ENCODE data around the gene IPO11.

IPO11 gene

GRCh38 chr5:62578540-62578939 is 166.0 kb downstream of the IPO11 start, which contains the start of gene LRRC70:
Gene LRRC70 (plus strand): TSS chr5:62578819. CDS start chr5:62579439, 620 bp downstream.
- no peak for DNase-seq (ENCODE audit: extremely low read depth, low read depth)
- no peak for TF ChIP-seq CTCF (IDR thresholded peaks at IDR 0.05; ENCODE audit: low read depth, low read length)

- no peak for DNase-seq (ENCODE audit: extremely low read depth, low read depth)
- no peak for TF ChIP-seq CTCF (IDR thresholded peaks at IDR 0.05; ENCODE audit: low read depth, low read length)
These were observed 167.2 kb downstream of the IPO11 start for GRCh38 chr5:62579761-62580160.

- no peak for DNase-seq (ENCODE audit: extremely low read depth, low read depth)
- no peak for TF ChIP-seq CTCF (IDR thresholded peaks at IDR 0.05; ENCODE audit: low read depth, low read length)
These were observed 169.5 kb downstream of the IPO11 start for GRCh38 chr5:62581836-62582597.

- no peak for DNase-seq (ENCODE audit: extremely low read depth, low read depth)
- TF ChIP-seq CTCF (IDR thresholded peaks at IDR 0.05; ENCODE audit: low read depth, low read length) = no peak
These were observed 171.8 kb downstream of the IPO11 start for GRCh38 chr5:62584391-62584790.

- no peak for DNase-seq (ENCODE audit: extremely low read depth, low read depth)
- TF ChIP-seq CTCF (IDR thresholded peaks at IDR 0.05; ENCODE audit: low read depth, low read length) = no peak
These were observed 172.7 kb downstream of the IPO11 start for GRCh38 chr5:62585306-62585705.

GRCh38 chr5:62585751-62586150 is 173.2 kb downstream of the IPO11 start:
- TF ChIP-seq CTCF (IDR thresholded peaks at IDR 0.05; ENCODE audit: low read depth, low read length) = no peak
- no peak for DNase-seq (ENCODE audit: extremely low read depth, low read depth)

GRCh38 chr5:62587737-62588136 is 175.2 kb downstream of the IPO11 start:
- no peak for TF ChIP-seq CTCF (IDR thresholded peaks at IDR 0.05; ENCODE audit: low read depth, low read length)
- no peak for DNase-seq (ENCODE audit: extremely low read depth, low read depth)
